GM12878 (cell line): Measurements from ENCODE around the gene OR52K2.

Source experiments
- CHD1 ChIP-seq: IDR thresholded peaks from 2 replicates; pipeline ENCODE4 v1.6.1; 2012; ENCODE audit warnings: low read depth, low read length, improper control_type of control experiment
- CREB1 ChIP-seq: IDR thresholded peaks from 2 replicates; pipeline ENCODE4 v1.6.1; 2012; ENCODE audit warnings: low read depth, mild to moderate bottlenecking, inconsistent platforms
- EP300 ChIP-seq, 2 experiments: fragments of 150-350 bp in 1 of 2; IDR thresholded peaks; 2 replicates each; pipeline ENCODE4 v1.6.1; 2011 to 2012; ENCODE audit warnings: low read depth in 2 of 2, low read length in 2 of 2, borderline replicate concordance in 1 of 2, improper control_type of control experiment in 1 of 2, inconsistent platforms in 1 of 2; ENCODE audit not compliant: control insufficient read depth in 1 of 2
- ESRRA ChIP-seq: IDR thresholded peaks from 2 replicates; pipeline ENCODE4 v1.6.1; 2012; ENCODE audit warnings: mild to moderate bottlenecking, low read length, improper control_type of control experiment
- EZH2 ChIP-seq: IDR thresholded peaks from 2 replicates; pipeline ENCODE4 v1.6.1; 2012; ENCODE audit warnings: low read depth, mild to moderate bottlenecking, control low read depth, inconsistent platforms, low read length, borderline replicate concordance; ENCODE audit not compliant: control insufficient read depth
- FOXK2 ChIP-seq: fragments of 450-650 bp; IDR thresholded peaks from 2 replicates; pipeline ENCODE4 v1.6.1; 2017; ENCODE audit warnings: mild to moderate bottlenecking, moderate library complexity
- HDAC6 ChIP-seq: fragments of 200-600 bp; sonication (generic); IDR thresholded peaks from one replicate; pipeline ENCODE4 v1.8.0; 2017; ENCODE audit warnings: antibody characterized with exemption; ENCODE audit not compliant: unreplicated experiment
- NRF1 ChIP-seq: conservative IDR thresholded peaks from 2 replicates; pipeline ENCODE4 v1.6.1; 2011; ENCODE audit warnings: mild to moderate bottlenecking, low read depth, low read length, improper control_type of control experiment
- RFX5 ChIP-seq: IDR thresholded peaks from 2 replicates; pipeline ENCODE4 v1.6.1; 2011; ENCODE audit warnings: low read depth, low read length, improper control_type of control experiment
- ZNF274 ChIP-seq: IDR thresholded peaks from one replicate; pipeline ENCODE4 v1.8.0; 2011; ENCODE audit not compliant: insufficient read length, insufficient read depth
- TF ChIP-seq, protein P1 (sequence below): IDR thresholded peaks from 2 replicates; pipeline ENCODE4 v1.6.1; 2011; ENCODE audit warnings: low read depth, mild to moderate bottlenecking, low read length, moderate library complexity, borderline replicate concordance; ENCODE audit errors: extremely low read depth
- TF ChIP-seq, protein P2 (sequence below): fragments of 450-650 bp; IDR thresholded peaks from 2 replicates; pipeline ENCODE4 v1.6.1; 2016; ENCODE audit warnings: mild to moderate bottlenecking

GRCh38 chr11:4493480-4493818, 44.4 kb downstream of the OR52K2 start:
- TF ChIP-seq ZNF274 (no peak), EZH2 (no peak), CHD1 (no peak), FOXK2 (no peak), ESRRA (no peak), EP300 (IDR thresholded peaks at IDR 0.05; ENCODE audit: borderline replicate concordance in 1 of 2, control insufficient read depth in 1 of 2, low read depth in 2 of 2, low read length in 2 of 2) (no peak), CREB1 (no peak), RFX5 (no peak), HDAC6 (no peak), NRF1 (no peak)
- TF ChIP-seq, protein P1, sequence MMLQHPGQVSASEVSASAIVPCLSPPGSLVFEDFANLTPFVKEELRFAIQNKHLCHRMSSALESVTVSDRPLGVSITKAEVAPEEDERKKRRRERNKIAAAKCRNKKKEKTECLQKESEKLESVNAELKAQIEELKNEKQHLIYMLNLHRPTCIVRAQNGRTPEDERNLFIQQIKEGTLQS: no peak
- TF ChIP-seq, protein P2, sequence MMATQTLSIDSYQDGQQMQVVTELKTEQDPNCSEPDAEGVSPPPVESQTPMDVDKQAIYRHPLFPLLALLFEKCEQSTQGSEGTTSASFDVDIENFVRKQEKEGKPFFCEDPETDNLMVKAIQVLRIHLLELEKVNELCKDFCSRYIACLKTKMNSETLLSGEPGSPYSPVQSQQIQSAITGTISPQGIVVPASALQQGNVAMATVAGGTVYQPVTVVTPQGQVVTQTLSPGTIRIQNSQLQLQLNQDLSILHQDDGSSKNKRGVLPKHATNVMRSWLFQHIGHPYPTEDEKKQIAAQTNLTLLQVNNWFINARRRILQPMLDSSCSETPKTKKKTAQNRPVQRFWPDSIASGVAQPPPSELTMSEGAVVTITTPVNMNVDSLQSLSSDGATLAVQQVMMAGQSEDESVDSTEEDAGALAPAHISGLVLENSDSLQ: no peak
